HG03139 (cell line): ENCODE results near the gene ASTN2.

Experiments
- ATAC-seq: cut with Tn5 transposase; IDR thresholded peaks from one replicate; pipeline ENCODE4 v1.9.1; 2021; ENCODE audit not compliant: unreplicated experiment

The ASTN2 gene

DNA sequence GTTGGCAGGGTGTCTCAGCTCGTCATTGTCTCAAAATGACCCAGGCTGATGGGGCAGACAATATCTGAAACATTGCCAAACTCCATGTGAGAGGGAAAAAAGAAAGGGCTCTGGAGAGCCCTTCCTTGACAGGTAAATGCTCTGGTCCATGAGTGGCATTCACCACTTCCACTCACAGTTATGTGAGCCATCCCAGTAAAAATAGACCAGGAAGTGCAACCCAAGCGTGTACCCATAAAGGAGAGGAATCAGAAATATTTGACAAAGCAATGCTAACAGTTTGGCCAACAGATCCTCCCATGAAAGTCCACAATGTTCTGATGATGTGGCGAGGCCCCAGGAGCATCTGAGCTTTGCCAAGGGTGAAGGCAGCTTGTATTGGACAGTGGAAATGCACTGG lies 49.4 kb downstream of the ASTN2 start:
- no peak for ATAC-seq

DNA sequence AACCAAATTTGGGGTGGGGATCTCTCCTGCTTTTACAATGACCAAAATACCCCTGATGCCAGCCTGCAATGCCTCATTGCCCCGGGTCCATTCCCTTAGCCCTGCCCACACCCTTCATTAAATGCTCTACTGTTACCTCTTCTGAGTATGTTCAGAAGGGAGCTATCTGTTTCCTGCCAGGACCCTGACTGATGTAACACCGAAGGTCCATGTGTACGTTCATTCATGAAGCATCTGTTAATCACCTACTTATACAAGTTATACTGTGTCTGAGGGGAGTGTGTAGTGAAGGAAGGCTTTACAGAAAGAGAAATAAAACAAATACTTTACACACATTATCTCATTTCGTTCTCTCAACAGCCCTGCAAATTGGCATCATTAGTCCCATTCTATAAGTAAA lies 51.9 kb downstream of the ASTN2 start:
- no peak for ATAC-seq

DNA sequence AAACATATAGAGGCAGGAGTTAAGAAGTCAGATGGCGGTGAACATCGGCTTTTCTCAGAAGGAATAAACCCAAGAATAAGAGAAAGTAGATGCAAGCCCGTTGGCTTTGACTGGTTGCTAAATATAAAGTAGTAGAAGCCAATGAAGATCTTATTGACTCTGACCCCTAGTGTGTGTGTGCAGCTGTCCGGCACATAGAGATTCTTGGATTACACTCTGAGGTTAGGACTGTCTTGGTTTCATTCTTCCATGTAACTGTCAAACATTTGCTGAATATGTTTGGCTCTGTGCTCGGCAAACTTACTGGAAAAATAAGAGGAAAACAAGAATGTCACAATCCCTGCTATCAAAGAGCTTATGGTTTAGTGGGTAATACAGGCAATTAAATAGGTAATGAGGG lies 54.9 kb downstream of the ASTN2 start:
- no peak for ATAC-seq

DNA sequence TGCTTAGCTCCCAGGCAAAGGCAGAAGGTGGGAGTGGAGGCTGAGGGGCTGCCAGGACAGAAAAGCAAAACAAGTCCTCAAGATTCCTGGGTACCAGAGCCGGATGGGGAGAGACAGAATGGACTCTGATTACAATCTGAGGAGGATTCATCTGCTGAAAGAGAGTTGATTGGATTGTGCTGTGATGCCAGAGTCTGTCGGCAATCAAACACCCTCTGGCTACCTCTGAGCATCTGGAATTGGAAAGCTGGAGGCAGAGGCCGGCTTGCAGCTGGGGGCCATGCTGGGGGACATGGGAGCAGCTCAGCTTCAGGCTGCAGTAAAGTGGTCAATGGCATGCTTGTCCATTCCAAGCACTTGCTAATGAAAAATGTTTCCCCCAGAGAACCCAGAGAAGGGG lies 59.3 kb downstream of the ASTN2 start:
- ATAC-seq = no peak

- ATAC-seq = no peak
These were observed 59.9 kb downstream of the ASTN2 start for GRCh38 chr9:117354997-117355396.

GRCh38 chr9:117354244-117354847 lies 60.5 kb downstream of the ASTN2 start:
- no peak for ATAC-seq

DNA sequence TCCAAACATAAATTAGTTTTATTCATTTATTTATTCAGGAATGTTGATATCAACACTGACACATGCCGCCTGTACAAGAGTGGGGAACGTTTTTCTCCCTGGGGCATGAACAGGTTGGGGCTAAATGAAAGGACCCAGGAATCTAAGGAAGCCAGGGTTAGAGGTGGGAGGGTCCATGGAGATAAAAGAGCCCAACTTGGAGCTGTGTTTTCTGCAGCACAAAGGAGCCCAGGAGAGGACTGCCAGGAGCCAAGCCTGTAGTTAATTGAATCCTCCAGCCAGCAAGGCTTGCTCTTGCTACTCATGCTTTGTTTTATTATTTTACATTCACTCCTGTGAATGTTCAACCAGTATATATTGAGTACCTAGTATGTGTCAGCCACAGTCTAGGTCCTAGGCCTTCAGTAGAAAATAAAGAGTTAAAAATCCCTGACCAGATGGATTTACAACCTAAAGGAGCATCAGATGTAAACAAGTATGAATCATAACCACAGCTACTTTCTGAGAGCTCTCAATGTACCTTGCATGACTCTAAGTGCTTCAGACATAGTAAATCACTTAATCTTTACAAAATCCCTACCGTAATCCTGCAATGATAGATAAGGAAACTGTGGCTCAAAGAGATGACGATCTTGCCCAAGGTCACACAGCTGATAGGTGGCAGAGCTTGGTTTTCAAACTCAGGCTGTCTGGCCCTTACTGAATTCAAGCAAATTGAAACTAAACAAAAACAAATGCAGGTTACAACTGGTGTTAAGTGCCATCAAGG lies 69.8 kb downstream of the ASTN2 start:
- ATAC-seq = no peak

DNA sequence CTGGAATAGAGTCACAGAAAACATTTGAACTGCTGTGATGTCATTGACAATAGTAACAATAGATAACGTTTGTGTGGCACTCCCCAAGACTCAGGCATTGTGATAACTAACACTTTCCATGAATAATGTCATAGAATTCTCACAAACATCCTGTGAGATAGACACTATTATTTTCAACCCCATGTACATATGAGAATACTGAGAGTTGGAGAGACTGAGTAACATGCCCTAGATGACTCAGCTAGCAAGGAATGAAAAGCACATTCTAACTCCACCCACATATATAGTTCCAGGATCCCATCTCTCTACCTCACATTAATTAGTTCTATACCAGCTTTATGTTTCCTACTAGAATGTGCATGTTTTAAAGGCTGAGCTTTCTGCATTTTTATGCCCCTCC lies 71.4 kb downstream of the ASTN2 start:
- no peak for ATAC-seq

DNA sequence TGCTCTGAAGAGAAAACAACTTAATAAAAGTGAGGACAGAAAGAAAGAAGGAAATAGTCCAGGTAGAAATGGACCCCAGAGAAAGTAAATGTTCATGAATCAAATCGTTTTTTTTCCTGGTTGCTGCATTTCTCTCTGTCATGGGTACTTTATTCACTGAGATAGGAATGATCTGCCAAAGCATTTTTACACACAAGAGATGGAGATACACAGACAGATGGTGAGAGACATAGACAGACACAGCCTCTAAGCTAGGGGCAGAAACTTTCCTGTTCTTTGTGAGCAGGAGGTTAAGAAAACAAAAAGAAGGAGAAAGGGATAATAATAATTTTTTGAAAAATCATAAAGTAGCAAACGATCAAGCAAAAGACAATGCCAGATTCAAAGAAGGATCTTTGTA lies 73.7 kb downstream of the ASTN2 start:
- ATAC-seq = no peak

- ATAC-seq = no peak
These were observed 74.4 kb downstream of the ASTN2 start for GRCh38 chr9:117340422-117340821.

DNA sequence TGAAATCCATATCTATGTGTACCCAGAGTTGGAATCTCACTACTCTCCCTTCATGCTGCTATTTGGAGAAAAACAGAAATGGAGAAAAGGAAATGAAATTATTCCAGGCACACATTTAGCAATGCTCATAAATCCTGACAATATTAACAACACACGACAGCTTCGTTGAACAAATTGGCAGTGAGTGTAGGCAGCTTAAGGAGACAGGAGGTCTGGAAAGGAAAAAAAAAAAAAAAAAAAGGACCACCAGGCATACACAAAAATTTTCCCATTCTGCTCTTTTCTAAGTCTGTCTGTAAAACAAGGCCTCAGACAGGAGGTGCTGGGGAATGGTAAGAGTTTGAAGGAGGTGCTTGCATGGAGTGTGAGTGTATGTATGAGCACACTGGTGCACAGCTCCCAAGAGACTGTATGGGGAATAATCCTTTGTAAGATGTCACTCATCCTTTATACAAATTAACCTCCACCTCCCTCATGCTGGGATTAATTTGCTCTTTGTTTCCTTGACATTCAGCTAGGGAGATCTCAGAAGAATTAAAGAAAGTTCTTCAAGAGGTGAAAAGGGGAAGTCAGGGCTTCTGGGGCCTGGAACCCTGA lies 78.9 kb downstream of the ASTN2 start:
- ATAC-seq = no peak

DNA sequence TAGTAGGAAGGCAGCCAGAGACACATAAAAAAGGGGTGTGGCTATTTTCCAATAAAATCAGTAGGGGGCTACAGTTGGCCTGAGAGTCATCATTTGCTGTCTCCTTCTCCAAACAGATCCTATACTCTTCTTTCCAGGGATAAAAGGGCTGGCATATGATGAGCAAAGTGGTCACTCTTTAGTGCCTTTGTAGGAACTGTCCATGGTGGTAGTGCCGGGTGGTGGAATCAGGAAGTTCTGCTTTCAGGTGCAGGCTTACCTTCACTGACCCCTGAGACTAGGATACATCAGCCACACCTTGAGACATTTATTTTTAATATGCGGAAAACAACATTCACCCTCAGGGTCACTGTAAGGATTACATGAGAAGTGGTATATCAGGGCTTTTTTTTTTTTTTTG lies 80.8 kb downstream of the ASTN2 start:
- ATAC-seq = no peak

- no peak for ATAC-seq
These were observed 89.0 kb downstream of the ASTN2 start for GRCh38 chr9:117325831-117326230.

- no peak for ATAC-seq
These were observed 89.6 kb downstream of the ASTN2 start for GRCh38 chr9:117325110-117325731.

GRCh38 chr9:117323390-117323789 lies 91.5 kb downstream of the ASTN2 start:
- no peak for ATAC-seq

GRCh38 chr9:117317192-117317591 lies 97.7 kb downstream of the ASTN2 start:
- no peak for ATAC-seq

DNA sequence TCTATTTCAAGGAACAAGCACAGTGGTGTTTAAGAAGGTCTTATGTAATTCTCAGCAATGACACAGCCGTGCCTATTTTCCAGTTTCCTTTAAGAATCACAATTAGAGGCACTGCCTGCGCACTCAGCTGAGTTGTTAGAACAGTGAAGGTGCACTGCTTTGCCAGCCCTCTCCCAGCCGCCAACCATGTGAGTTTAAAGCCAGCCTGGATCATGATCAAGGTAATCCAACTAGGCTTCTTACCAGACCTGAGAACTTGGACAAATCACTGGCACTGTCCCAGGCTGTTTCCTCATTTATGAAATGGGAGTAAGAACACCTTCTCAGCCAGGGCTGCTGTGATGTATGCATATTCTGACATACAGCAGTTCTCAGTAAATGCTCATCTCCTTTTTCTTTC lies 99.6 kb downstream of the ASTN2 start:
- ATAC-seq = no peak

DNA sequence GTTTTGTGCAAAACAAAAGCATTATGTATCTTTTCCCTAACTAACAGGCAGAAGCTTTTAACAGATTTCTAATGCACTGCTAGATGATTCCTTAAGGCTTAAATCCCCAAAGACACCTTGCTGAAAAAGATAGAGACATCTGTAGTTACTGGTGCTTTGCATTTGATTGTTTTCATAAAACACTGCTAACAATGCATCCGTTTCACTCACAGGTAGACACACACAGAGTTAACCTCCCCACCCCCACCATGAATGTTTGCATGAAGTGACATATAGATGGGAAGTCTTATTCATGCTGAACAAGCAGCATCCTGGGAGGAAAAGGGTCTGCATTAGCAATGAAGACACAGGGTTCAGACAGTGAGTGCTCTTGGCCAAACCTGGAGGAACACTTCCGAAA lies 100.9 kb downstream of the ASTN2 start:
- ATAC-seq = no peak

DNA sequence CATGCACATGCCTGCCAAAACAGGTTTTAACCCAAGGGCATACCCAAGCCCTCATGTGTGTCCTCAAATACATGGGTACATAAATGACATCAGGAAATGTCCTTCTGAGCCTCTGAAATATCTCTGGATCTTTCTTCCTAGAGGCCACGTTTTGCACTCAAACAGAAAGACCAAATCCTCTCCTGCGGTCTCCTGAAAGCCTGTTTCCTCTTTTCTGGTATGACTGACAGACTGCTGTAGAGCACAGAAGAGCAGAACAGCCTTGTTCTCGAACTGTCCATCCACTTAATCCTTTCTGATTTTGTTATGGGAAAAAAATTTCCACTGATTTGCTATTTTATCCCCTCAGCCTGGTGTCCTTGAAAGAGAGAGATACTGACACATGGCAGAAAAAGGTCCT lies 107.2 kb downstream of the ASTN2 start:
- no peak for ATAC-seq

- no peak for ATAC-seq
These were observed 108.8 kb downstream of the ASTN2 start for GRCh38 chr9:117306032-117306431.

- ATAC-seq = no peak
These were observed 109.4 kb downstream of the ASTN2 start for GRCh38 chr9:117305454-117305853.

DNA sequence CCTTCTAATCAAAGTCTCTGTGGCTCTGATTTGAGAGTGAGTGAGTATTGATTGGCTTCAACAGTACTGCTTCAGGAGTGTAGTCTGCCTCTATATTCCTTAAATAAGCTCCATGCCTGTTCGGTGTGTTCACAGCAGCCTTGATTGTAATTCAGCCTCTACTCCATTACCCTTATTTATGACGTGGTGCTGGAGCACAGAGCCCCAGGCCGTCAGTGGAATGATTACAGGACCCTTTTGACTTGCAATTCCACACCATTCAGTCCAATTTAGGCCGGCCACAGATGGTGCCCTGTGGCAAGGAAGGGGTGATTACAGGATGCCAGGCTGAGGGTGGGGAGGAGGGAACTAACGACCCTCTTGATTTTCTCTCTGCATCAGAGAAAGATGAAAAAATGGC lies 110.3 kb downstream of the ASTN2 start:
- no peak for ATAC-seq
